ACC112 (cell line): ENCODE measurements around the gene PTPRJ.

Experiments
- H2AFZ ChIP-seq: fragments of 200-600 bp; sonication (generic); one replicate; pipeline ENCODE4 v1.6.0; 2017; ENCODE audit warnings: antibody characterized with exemption, low read length; ENCODE audit not compliant: unreplicated experiment
- H3K27ac ChIP-seq: fragments of 200-600 bp; sonication (generic); 2 replicates; pipeline ENCODE4 v1.5.1; 2014; ENCODE audit warnings: low read depth, mild to moderate bottlenecking, antibody characterized with exemption, low read length, moderate library complexity
- H3K27me3 ChIP-seq: fragments of 200-600 bp; sonication (generic); 2 replicates; pipeline ENCODE4 v1.6.1; 2014; ENCODE audit warnings: mild to moderate bottlenecking, antibody characterized with exemption, low read length, moderate library complexity, mixed read lengths; ENCODE audit not compliant: insufficient read depth
- H3K36me3 ChIP-seq: fragments of 200-600 bp; sonication (generic); 2 replicates; pipeline ENCODE4 v1.6.1; 2016; ENCODE audit warnings: mild to moderate bottlenecking, antibody characterized with exemption, low read length, moderate library complexity, mixed read lengths; ENCODE audit not compliant: insufficient read depth
- H3K4me1 ChIP-seq: fragments of 200-600 bp; sonication (generic); one replicate; pipeline ENCODE4 v1.6.1; 2016; ENCODE audit warnings: low read length, mixed read lengths; ENCODE audit not compliant: insufficient read depth, unreplicated experiment, control insufficient read depth
- H3K4me3 ChIP-seq: fragments of 200-600 bp; sonication (generic); 2 replicates; pipeline ENCODE4 v1.5.1; 2014; ENCODE audit warnings: mild to moderate bottlenecking, low read depth, low read length
- H3K79me2 ChIP-seq: fragments of 200-600 bp; sonication (generic); one replicate; pipeline ENCODE4 v1.6.0; 2016; ENCODE audit warnings: low read length; ENCODE audit not compliant: control insufficient read depth, unreplicated experiment, insufficient read depth

The PTPRJ gene

DNA sequence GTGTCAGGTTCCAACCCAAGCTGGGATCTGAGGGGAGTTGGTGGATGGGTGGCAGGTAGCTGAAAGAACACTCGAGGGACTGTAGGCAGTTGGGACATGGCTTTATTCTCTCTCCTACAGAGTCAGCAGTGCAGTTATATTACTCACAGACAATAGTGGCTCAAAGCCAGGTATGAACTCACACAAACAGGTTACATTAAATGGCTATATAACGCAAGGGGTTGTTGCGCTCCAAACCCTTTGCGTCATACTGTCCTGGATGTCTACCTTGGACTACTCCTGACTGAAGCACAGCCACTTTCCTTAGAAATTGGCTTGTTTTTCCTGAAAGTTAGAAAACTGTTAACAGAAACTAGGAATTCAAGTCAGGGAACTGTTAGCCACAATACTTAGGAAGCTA, 169.9 kb downstream of the PTPRJ start:
- H3K27ac ChIP-seq: no peak overlapping the region
- no peaks in the 10 kb centered on the region for H3K27me3 ChIP-seq
- peaks cover 16% of the 10 kb centered on the region for H3K4me1 ChIP-seq
- no peaks in the 10 kb centered on the region for H3K79me2 ChIP-seq
- no peak overlapping the region for H3K4me3 ChIP-seq
- H3K36me3 ChIP-seq: peaks cover 19% of the 10 kb centered on the region
- no peak overlapping the region for H2AFZ ChIP-seq

DNA sequence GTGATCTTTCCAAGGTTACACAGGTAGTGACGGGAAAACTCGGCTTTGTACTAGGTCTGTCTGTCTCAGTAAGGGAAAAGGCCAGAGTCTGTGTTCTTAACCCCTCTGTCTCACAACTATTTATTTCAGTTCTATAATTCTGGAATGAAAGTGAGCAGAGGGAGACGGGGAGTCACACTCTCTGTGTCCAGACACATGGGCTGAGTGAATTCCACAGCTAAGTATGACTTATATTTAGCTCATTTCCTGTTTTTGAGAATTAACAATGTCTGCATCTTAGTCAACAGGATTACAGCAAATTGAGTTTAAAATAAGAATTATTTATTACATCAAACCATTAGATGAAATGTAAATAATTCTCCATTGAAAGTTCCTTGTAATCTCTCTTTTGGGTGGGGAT, 173.8 kb downstream of the PTPRJ start:
- Histone ChIP-seq H3K4me3 (peak overlapping the region; percentile 4; the same call in 1 of the 2 replicates), H3K4me1 (peaks cover 13% of the 10 kb centered on the region), H3K27ac (peak overlapping the region; percentile 61), H2AFZ (no peak overlapping the region), H3K27me3 (no peaks in the 10 kb centered on the region), H3K36me3 (peaks cover 31% of the 10 kb centered on the region), H3K79me2 (no peaks in the 10 kb centered on the region)

DNA sequence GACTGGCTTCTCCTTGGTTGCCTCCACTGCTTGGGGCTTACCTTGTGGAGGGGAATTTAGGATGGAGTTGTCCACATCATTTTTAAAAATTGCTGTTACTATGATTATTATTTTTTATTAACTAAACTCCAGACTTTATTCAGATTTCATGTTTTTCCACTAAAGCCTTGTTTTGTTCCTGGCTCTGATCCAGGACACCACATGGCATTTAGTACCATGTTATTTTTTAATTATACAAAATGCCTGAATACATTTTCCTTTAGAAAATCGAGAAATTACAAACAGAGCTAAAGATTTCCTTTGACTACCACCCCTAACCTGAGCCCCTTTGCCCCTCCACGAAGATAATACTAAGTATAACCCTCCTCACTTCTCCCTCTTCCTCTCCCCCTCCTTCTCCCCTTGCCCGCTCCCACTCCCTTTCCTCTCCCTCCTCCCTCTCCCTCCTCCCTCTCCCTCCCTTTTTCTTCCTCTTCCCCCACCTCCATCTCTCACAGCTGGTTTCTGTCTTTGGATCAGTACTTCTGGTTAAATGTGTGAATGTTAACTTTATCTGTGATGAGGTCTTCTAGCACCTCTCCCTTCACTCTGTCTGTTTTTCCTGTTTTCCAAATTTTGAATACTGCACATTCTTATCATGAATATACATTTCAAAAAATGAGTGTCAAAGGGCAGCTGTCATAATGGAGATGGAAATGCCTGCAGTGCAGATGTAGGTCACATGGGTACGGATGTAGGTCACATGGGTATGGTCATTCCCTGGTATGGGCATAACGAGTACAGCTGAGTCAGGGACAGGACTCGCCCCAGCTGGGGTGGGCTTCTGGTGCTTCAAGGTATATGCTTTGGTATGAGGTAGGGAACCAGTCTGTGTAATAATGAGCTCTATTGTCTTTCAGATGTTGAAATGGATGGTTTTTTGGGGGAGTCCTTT, 181.9 kb downstream of the PTPRJ start:
- no peak overlapping the region for H3K4me3 ChIP-seq
- H3K27me3 ChIP-seq: no peaks in the 10 kb centered on the region
- H2AFZ ChIP-seq: no peak overlapping the region
- no peak overlapping the region for H3K27ac ChIP-seq
- H3K79me2 ChIP-seq: no peaks in the 10 kb centered on the region
- no peaks in the 10 kb centered on the region for H3K4me1 ChIP-seq
- peaks cover 7% of the 10 kb centered on the region; the same call in 1 of the 2 replicates for H3K36me3 ChIP-seq

DNA sequence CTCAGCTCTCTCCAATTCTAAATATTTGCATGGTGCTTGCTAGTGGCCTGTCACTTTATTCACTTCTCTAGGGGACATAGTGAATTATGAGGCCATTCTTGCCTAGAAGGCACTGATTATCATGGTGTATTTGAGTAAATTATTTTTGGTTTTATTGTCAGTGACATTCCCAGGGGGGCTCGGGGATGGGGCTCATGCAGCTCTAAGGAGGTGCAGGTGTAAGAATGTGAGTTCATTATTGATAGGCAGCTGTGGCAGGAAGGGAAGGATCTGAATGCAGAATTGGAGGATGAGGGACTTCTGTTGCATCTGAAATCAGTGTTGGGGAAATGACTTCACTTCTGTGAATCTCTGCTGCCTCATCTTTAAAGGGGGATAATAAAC, 182.5 kb downstream of the PTPRJ start:
- Histone ChIP-seq H3K4me3 (no peak overlapping the region), H3K27me3 (no peaks in the 10 kb centered on the region), H3K4me1 (no peaks in the 10 kb centered on the region), H3K27ac (no peak overlapping the region), H3K79me2 (no peaks in the 10 kb centered on the region), H2AFZ (no peak overlapping the region), H3K36me3 (peaks cover 5% of the 10 kb centered on the region; the same call in 1 of the 2 replicates)

DNA sequence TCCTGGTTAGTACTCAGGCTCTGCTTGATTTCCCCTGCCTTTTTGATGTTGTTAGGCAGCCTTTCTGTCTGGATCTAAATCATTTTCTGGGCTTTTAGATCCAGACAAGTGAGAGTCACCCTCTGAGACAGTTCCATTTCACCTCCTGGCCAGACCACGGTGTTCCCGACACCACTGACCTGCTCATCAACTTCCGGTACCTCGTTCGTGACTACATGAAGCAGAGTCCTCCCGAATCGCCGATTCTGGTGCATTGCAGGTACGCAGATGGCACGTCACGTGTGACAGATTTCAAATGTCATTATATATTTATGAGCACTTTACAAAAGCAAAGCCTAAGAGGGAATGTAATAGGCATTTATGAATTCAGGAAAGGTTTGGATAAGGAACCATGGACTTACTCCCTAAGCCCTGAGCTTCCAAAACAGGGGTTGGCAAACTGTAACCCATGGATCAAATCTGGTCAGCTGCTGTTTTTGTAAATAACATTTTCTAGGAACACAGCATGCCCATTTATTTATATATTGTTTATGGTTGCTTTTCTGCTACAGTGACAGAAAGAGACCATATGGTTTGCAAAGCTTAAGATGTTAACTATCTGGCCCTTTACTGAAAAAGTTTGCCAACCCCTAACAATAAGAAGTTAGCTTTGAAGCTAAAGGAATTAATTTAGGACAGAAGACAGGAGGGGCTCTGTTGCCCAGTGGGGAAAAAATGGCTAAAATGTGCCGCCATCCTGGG, 183.2 kb downstream of the PTPRJ start:
- Histone ChIP-seq H3K79me2 (no peaks in the 10 kb centered on the region), H3K36me3 (peaks cover 5% of the 10 kb centered on the region; the same call in 1 of the 2 replicates), H3K4me3 (no peak overlapping the region), H3K27me3 (no peaks in the 10 kb centered on the region), H3K4me1 (no peaks in the 10 kb centered on the region), H3K27ac (no peak overlapping the region), H2AFZ (no peak overlapping the region)

DNA sequence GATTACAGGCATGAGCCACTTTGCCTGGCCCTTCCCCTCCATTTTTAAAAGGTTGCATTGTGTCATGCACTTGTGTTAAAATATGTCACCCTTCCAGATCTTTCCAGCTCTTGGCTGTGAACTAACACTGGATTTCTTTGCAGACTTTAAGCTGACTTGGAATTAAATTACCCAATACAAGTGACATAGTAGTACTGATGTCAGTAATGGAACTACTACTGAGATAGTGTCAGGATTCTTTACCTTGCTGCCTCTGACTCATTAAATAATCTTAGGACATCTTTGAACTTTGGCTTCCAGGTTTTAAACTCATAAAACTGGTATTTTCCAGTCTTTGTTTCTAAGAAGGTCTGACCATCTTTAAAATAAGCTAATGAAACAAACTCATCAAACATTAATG, 184.5 kb downstream of the PTPRJ start:
- Histone ChIP-seq H3K27me3 (no peaks in the 10 kb centered on the region), H3K36me3 (peaks cover 5% of the 10 kb centered on the region; the same call in 1 of the 2 replicates)

DNA sequence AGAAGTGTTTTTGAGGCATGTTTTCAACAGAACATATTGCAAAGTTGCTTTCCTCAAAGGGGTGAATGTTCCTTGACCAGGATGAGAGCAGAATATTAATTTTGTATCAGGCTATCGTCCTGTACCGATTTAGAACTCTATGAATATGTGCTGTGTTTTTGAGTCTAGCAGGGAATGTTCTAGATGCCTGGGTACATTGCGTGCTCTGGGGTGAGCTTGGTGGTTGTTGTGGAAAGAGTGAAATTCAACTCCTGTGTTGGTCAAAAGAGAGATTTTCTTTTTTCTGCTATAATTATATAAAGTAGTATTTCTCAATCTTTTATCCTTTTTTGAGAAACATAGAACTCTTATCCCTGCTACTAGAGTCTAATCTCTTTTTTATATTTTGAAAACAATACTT, 185.1 kb downstream of the PTPRJ start:
- Histone ChIP-seq H2AFZ (no peak overlapping the region), H3K36me3 (peaks cover 5% of the 10 kb centered on the region; the same call in 1 of the 2 replicates), H3K27me3 (no peaks in the 10 kb centered on the region), H3K79me2 (no peaks in the 10 kb centered on the region), H3K27ac (no peak overlapping the region), H3K4me3 (no peak overlapping the region), H3K4me1 (peaks cover 13% of the 10 kb centered on the region)

More for the DNA sequence above, 184.5 kb downstream of the PTPRJ start:
- Histone ChIP-seq H3K79me2 (no peaks in the 10 kb centered on the region), H3K4me1 (peaks cover 7% of the 10 kb centered on the region), H3K27ac (no peak overlapping the region), H3K4me3 (no peak overlapping the region), H2AFZ (no peak overlapping the region)

DNA sequence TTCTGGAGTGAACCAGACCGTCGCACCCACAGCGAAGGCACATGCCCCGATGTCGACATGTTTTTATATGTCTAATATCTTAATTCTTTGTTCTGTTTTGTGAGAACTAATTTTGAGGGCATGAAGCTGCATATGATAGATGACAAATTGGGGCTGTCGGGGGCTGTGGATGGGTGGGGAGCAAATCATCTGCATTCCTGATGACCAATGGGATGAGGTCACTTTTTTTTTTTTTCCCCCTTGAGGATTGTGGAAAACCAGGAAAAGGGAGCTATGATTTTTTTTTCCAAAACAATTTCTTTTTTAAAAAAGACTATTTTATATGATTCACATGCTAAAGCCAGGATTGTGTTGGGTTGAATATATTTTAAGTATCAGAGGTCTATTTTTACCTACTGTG, 187.0 kb downstream of the PTPRJ start:
- H3K79me2 ChIP-seq: no peaks in the 10 kb centered on the region
- H3K27me3 ChIP-seq: no peaks in the 10 kb centered on the region
- peaks cover 19% of the 10 kb centered on the region for H3K4me1 ChIP-seq
- no peak overlapping the region for H3K27ac ChIP-seq
- H3K4me3 ChIP-seq: no peak overlapping the region
- no peak overlapping the region for H2AFZ ChIP-seq
- H3K36me3 ChIP-seq: peaks cover 5% of the 10 kb centered on the region; the same call in 1 of the 2 replicates

DNA sequence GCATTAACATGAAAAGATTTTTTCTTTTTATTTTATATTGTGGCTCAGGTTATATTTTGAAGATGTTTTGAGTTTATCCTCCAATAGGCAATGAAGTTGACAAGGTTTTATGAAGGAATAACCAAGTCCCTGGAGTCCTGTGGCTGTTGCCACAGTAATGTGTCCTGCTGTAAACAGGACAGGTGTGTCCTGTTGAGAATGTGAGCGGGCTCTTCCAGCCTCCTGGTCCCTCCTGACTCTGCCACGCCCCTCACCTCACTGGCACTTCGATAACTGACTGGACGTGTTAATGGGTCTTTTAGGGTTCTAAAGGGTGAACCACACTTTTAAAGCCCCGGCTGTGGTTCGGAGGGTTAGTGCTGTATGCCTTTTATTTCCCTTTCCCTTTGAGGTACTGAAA, 188.5 kb downstream of the PTPRJ start:
- H3K36me3 ChIP-seq: peaks cover 5% of the 10 kb centered on the region; the same call in 1 of the 2 replicates
- H3K4me1 ChIP-seq: peaks cover 19% of the 10 kb centered on the region
- H3K27me3 ChIP-seq: no peaks in the 10 kb centered on the region
- H3K27ac ChIP-seq: no peak overlapping the region
- no peak overlapping the region for H2AFZ ChIP-seq
- H3K4me3 ChIP-seq: no peak overlapping the region
- H3K79me2 ChIP-seq: no peaks in the 10 kb centered on the region

DNA sequence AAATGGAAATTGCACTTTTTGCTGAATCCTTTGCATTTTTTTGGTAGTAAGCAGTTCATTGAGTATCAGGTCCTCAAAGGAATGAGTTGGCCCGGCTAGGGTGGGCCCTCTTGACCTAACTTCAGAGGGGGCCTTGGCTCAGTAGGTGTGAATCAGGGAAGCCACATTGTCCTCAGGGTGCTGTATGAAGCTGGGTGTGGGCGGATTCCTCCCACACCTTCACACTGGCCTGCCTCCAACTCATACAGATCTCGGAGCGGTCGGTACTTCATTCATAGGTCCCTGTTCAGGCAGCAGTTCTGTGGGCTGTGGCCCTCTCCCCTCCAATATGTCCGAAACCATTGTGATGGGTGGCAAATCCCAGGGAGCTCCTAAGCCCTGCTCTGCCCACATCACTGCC, 188.9 kb downstream of the PTPRJ start:
- no peaks in the 10 kb centered on the region for H3K79me2 ChIP-seq
- H3K27me3 ChIP-seq: no peaks in the 10 kb centered on the region
- no peak overlapping the region for H3K4me3 ChIP-seq
- no peak overlapping the region for H3K27ac ChIP-seq
- H3K36me3 ChIP-seq: peaks cover 5% of the 10 kb centered on the region; the same call in 1 of the 2 replicates
- H3K4me1 ChIP-seq: peaks cover 19% of the 10 kb centered on the region
- H2AFZ ChIP-seq: no peak overlapping the region
